Sigmoid colon (tissue), 4 donors: ENCODE data around the gene HAO2.
A peak's percentile ranks its signal among the peaks of the same experiment; 100 is the strongest.

Experiments
- POLR2A ChIP-seq, 2 donors: fragments of 450-650 bp; IDR thresholded peaks; one replicate each; pipeline ENCODE4 v1.6.1; 2016; ENCODE audit warnings: antibody characterized with exemption in 2 of 2, mild to moderate bottlenecking in 2 of 2, moderate library complexity in 2 of 2
- POLR2AphosphoS5 ChIP-seq, 4 donors: sonication (generic); formaldehyde crosslinking; IDR thresholded peaks; one replicate each; pipeline ENCODE4 v1.6.1; 2017; ENCODE audit warnings: antibody characterized with exemption in 4 of 4
- TF ChIP-seq, protein P1 (sequence below), 4 experiments: fragments of 450-650 bp in 3 of 4; fragments of 200-600 bp in 1 of 4; IDR thresholded peaks; one replicate each; pipeline ENCODE4 v1.5.1; 2016 to 2019; ENCODE audit warnings: antibody characterized with exemption in 4 of 4, mild to moderate bottlenecking in 3 of 4, moderate library complexity in 2 of 4

DNA sequence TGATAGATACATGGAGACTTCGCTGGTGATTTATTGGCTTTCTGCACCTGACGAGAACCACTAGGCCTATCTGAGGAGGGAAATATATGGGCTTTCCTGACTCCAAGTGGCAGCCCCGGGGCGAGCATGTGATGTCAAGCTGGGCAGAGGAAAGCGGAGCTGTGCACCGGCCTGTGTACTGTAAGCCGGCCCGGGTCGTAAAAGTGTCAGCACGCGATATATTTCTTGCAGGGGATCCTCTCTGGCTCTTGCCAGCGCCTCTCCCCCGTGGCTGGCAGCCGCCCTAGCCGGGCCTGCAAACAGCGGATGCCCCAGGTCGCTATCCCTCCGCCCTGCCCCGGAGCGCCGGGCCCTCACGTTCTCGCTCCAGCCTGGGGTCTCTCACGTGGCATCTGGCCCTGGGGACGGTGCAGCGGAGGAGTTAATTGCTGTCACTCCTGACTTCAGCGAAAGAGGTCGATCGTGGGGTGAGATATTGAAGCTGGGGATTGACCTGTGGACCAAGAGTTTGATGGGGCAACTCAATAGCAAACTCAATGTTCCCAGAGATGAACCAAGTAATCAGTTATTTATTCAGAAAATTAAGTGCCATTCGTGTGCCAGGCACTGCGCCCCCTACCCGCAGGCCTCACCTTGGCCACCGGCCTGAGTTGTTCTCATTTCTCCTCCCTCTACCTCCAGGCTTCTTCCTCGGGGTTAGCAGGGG lies 41.0 kb upstream of the HAO2 start:
- TF ChIP-seq, protein P1, sequence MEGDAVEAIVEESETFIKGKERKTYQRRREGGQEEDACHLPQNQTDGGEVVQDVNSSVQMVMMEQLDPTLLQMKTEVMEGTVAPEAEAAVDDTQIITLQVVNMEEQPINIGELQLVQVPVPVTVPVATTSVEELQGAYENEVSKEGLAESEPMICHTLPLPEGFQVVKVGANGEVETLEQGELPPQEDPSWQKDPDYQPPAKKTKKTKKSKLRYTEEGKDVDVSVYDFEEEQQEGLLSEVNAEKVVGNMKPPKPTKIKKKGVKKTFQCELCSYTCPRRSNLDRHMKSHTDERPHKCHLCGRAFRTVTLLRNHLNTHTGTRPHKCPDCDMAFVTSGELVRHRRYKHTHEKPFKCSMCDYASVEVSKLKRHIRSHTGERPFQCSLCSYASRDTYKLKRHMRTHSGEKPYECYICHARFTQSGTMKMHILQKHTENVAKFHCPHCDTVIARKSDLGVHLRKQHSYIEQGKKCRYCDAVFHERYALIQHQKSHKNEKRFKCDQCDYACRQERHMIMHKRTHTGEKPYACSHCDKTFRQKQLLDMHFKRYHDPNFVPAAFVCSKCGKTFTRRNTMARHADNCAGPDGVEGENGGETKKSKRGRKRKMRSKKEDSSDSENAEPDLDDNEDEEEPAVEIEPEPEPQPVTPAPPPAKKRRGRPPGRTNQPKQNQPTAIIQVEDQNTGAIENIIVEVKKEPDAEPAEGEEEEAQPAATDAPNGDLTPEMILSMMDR (IDR thresholded peaks at IDR 0.05): peak in 1 of 4 experiments; percentile 18
- peak; percentile 83 to 94 (median 90) for TF ChIP-seq POLR2AphosphoS5 (IDR thresholded peaks at IDR 0.05)
- no peak for TF ChIP-seq POLR2A (IDR thresholded peaks at IDR 0.05)
